GM21423 (cell line): ENCODE measurements around the gene ADCY2.

Experiments used
- ATAC-seq: cut with Tn5 transposase; IDR thresholded peaks from one replicate; pipeline ENCODE4 v1.9.1; 2021; ENCODE audit warnings: mild to moderate bottlenecking, moderate library complexity; ENCODE audit not compliant: unreplicated experiment

The ADCY2 gene

DNA sequence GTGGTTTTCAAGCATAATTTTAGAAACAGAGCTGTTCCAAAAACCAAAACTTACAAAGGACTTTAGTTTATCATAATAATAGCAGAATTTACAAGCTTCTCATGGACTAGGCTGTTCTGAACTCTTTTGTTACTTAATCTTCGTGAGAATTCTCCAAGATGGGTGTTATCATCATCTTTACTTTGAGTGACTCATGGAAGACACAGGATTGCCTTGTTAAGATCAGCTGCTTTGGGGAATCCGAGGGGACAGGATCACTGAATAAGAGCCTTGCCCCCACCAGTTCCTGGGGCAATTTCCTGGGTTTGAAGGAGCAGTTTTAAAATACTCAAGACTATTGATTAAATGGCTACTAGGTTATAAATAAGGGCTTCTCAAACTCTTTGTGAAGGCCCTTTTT is 374.5 kb downstream of the ADCY2 start:
- no peak for ATAC-seq

DNA sequence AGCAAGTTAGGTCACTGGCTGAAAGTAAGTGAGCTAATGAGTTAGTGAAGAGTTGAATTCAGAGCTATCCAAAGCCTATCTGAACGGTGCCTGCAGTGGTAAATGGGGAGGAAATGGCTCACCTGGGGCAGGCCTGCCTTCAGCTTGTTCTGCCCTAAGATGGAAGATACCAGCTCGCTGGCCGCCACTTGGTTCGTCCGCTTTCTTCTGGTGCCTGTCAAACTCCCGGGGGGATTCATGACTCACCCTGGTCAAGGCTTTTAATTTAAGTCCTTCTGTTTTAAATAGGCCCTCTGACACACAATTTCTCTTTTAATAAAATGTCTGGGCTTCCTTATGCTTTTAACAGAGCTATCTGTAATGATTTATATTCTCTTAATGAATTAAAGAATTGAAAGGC is 376.2 kb downstream of the ADCY2 start:
- ATAC-seq: no peak

DNA sequence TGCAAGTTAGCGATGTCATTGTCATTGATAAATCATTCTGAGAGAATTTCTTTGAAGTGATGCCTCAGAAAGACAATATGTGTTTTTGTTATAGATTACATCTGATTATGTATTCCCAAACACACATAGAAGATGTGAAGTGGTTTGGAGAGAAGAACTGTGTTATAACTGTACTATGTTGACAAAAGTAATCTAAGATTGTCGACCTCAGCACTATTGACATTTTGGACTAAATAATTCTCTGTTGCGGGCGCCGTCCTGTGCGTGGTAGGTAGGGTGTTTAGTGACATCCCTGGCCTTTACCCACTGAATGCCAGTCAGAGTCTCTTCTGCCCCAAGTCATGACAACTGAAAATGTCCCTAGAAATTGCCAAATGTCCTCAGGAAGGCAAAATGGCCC is 377.2 kb downstream of the ADCY2 start:
- no peak for ATAC-seq

DNA sequence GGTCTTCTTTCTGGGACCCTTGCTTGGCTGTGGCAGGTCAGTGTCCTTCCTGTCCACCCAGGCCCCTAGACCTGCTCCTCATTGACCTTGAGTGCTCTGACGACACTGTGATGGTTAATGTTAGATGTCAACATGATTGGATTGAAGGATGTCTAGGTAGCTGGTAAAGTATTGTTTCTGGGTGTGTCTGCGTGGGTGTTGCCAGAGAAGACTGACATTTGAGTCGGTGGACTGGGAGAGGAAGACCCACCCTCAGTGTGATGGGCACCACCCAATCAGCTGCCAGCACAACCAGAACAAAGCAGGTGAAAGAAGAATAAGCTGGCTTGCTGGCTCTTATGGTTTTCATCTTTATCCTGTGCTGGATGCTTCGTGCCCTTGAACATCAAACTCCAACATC is 380.5 kb downstream of the ADCY2 start:
- no peak for ATAC-seq

DNA sequence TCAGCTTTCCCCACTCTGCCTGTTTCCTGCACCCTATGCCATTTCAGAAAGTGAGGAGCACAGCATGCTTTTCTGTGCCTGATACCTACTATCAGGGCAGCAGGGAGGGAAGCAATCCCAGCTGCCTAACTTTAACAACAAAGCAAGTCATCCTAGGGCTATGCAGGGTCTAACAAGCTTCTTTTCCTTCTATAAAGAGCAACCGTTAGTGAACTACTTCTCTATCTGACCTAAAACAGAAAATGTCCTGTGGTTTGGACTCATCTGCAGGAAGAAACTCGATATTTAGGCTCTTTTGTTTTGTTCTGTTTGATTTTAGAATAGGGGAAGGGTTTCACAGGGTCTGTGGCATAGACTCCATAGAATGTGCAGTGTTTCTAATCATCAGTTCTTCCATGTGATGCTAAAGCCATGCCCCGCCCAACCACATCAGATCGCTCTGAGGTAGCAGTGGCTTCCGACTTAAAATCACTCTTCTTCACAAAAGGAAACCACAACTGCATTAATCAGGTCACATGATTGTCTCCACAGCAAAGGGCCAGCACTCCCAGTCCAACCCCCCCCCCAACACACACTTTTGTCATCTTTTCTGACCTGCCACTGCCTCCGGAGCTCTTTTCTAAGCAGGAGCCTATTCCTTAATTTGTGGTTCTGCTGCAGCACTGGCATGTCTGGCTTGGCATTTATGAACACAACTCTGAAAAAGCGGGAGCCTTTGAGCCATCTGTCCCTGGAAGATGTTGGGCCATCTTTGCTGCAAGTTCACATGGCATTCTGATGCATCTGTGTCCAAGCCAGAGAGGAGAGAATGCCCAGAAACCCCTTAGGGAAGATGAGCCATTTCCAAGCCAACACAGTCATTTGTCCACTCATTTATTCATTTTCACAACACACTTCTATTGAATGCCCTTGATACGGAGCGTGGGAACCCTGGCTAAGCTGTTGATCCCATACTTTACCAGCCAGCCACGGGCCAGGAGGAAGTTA is 383.4 kb downstream of the ADCY2 start:
- ATAC-seq: peak; percentile 53

DNA sequence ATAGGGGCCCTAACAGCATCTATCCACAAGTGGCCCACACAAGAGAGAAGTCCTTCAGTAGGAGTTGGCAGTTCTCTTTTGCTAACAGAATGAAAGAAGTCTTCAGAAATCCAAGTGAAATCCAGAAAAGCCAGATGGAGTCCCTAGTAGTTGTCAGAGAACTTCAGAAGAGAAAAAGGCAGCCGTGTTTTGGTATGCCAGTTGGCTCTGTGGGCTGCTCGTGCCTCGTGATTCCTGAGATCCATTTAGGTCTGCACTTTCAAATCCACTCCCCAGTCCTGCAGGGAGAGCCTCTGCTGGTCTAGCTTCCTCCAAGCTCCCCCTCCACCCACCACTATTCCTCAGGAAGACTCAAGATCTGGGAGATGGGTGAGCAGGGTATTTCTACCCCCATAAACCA is 386.0 kb downstream of the ADCY2 start:
- no peak for ATAC-seq

DNA sequence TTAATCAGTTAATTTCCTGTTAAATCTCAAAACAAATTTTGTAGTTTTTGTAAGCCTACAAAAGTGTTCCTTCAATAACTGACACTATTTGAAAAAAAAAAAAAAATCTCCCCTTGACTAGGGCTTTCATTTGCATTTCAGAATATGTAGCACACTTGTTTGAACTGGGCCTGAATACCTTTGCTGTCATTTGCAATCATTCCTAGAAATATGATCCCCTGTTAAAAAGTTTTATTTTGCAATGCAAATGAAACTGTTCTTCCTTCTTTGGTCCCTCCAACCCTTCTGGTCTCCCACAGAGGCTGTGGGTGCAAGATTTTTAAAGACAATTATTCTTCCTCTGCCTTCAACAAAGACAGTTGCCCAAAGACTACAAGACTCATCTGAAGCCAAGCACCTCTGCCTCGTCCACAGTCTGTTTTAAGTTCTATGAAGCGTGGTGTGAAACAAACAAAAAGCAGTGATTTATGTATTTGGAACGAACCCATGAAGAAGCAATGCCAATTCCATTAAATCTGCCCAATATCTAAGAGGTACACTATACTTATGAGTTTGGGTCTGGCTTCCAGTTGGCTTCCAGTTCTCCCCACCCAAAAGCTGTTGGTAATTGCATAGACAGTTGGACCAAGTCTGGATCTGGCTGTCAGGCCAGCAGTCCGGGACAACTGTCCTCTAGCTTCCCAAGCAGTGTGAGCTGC is 388.9 kb downstream of the ADCY2 start:
- ATAC-seq: no peak

DNA sequence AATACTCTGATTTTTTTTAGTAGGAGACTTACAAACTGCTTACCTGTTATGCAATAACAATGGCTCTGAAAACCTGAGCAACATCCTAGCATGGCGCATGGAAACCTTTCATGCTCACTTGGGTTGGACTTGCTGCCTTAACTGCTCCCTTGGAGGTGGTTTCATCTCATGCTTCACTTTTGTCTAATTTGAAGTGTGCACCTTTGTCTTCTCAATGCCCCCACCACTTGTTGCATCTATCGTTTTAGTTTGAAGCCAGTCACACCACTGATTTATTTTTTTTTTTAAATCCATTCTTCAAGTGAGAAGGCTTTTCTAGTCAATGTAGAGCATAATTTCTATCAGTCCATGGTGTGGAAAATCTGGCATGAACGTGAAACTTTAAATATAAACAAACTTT is 391.8 kb downstream of the ADCY2 start:
- no peak for ATAC-seq

DNA sequence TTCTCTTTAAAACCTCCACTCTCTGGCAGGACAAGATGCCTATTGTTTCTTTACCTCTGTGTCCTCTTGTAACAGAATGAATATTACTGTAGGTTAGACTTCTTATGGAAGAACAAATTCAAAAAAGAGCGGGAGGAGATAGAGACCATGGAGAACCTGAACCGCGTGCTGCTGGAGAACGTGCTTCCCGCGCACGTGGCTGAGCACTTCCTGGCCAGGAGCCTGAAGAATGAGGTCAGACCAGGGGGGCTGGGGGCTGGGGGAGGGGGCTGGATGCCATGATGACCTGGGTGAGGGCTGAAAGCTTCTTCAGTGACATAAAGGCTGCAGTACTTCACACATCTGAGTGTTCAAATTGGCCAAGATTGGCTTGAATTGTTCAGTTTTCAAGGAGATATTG is 393.6 kb downstream of the ADCY2 start:
- ATAC-seq: no peak

DNA sequence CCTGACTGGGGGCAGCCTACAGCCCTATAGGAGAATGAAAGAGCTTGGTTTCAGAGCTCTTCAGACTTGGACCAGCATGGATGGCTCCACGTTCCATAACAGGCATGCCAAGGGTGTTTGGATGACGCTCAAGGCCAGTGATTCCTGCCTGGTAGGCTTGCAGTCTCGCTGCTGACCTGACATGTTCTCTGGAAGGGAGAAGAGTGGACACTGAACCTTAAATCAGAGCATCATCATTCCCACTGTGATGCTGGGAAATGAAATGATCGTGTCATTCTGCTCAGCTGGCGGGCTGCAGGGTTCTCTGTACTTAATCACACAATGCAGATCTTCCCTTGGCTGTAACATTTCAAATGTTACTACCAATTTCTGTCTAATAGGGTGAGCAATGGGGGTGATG is 398.0 kb downstream of the ADCY2 start:
- peak; percentile 5 for ATAC-seq

DNA sequence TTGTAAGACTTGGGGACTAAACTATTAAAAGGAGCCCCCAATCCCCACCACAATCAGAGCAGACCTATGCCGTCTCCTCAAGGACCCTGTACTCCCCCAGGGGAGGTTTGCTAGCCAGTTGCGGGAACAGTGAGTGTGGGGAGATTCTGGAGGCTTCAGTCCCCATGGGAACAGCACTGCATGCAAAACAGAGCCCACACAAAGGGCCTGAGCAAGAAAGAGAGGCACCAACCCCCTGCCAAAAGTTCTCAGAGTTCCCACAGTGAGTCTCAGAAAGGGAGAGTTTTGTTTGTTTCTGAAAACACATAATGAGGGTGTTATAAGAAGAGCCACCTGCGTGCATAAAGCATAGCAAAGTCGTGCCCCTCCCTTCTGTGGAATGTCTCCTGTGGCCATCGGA is 398.4 kb downstream of the ADCY2 start:
- peak; percentile 82 for ATAC-seq

DNA sequence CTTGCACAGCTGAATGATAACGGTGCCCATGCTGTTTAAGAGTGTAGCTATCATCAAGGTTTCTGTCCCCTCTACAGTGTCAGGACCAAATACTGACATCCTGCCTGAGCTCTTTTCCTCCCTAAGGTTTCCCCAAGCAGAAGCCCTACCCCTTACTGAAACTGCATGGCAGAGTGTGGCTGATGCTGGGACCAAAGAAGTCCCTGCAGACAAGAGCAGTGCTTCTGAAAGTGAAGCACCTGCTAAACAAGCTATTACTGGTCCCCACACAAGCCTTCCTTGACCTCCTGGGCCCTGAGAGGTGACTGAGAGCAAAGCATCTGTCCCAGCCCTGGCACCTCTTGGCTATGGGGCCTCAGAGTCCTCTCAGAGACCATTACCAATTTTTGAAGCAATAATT is 398.9 kb downstream of the ADCY2 start:
- ATAC-seq: peak; percentile 47

DNA sequence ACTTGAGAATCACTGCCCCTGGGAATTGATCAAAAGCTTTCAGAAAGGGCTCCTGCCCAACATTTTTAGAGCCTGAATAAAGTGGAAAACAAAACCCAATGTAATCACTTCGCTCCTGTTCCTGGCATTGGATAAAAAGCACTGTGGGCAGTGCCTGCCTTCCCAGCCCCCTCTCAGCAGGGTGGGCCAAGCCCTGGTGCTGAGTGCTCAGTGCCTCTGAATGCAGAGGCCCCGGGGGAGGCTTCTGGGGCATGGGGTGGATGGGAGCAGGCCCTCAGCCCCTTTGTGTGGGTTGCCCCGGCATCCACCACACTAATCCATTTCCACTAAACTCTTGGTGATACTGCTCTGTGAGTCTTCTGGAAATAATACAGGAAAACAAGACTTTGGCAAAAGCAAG is 399.4 kb downstream of the ADCY2 start:
- no peak for ATAC-seq

DNA sequence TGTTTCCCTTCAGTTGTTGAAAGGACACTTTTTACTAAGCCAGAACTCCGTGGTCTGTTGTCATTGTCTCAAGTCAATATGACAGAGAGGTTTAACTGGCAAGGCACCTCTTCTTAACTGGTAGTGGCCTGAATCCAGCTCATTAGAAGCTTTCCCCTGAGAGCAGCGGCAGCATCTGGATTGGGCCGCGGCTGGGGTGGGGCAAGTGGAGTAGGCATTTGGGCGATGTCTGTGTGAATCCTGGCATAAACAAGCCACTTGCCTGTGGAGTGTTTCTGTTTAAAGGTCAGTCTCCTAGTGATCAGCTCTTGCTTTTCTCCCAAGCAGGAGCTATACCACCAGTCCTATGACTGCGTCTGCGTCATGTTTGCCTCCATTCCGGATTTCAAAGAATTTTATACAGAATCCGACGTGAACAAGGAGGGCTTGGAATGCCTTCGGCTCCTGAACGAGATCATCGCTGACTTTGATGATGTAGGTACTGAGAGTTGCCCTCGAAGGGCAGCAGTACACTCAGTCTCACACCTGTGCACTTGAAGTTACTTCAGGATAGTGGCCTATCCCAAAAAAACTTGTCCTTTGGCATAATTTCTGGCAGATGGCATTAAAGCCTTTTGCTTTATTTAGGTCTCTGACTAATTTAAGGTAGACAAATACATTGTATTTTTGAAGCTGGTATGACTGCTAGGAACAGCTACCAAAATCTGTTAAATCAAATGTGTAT is 406.1 kb downstream of the ADCY2 start:
- ATAC-seq: no peak

DNA sequence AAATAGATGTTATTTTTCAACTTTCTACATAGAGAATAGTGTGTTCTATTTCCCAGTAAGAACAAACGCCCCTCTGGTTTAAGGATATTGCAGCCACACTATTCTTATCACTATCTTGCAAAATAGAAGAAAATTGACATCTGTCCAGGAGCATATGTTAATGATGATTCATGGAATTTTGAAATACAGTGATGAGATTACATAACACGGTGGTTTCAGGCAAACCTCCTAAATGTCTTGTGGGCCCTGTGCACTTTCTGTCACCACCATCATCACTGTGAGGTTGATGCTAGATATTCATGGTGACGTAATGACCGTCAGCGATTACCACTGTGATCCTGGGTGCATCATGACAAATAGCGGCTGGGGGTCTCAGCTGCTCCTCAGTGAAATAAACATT is 406.9 kb downstream of the ADCY2 start:
- ATAC-seq: no peak

DNA sequence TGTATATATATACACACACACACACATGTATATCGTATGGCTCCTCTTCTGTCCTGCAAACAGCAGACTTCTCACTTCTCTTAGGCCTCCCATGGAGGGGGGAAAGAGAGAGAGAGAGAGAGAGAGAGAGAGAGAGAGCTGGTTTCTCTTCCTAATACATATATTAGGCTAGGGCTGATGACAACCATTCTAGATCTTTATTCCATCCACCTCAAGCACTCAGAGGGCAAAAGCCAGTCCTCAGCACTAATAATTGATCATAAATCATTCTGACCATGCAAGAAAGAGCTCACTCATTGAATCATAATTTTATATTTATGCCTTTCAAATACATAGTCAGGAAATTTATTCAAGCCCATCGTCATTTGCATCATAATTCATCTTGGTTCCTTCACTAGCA is 408.0 kb downstream of the ADCY2 start:
- ATAC-seq: no peak

DNA sequence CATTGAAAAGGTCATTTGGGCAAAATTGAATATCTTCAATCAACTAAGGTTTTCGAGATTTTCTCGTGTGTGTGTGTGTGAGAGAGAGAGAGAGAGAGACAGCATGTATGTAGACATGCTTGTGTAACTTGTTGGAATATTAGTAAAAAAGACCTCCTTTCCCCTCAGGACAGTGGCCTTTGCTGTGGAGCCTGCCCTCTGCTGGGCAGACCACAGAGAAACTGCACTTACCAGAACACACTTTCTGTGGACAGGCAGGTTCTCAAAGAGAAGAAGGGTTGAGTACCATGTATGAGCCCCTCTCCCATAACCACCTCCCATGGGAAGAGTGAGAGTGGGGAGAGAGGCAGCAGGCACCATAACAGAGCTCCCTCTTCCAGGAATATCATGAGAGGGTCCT is 409.4 kb downstream of the ADCY2 start:
- no peak for ATAC-seq

DNA sequence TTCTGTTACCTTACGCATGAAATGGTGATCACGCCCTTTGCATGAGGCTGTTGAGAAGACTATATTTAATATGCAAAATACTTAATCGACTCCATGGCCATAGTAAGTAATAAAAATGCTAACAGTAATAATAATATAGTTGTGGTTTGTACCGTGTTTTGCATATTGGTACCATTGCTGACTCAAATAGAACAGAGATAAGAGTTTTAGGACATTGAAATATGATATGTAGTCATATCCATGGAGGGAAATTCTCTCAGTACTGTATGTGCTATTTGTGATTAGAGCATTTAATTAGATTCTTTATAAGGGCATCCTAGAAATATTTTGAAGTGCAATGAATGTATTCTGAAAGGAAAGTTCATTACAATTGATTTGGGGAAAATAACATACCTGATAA is 413.1 kb downstream of the ADCY2 start:
- no peak for ATAC-seq

DNA sequence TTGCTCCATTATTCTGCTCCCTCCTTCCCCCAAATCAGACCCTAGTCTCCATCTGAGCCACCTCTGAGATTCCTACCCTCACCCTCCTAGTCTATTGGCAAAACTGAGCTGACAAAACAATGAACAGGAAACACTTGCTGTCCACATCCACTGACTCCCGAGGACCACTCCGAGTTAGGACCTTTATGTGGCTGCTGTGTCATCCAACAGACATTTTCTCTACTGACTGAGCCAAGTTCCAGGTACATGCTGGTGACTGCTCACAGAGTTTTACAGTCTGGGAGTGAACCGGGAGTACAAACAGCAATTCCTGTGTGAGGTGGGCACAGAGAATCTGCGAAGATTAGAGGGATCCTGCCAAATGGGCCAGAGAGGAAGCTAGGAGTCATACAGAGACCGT is 415.8 kb downstream of the ADCY2 start:
- no peak for ATAC-seq

DNA sequence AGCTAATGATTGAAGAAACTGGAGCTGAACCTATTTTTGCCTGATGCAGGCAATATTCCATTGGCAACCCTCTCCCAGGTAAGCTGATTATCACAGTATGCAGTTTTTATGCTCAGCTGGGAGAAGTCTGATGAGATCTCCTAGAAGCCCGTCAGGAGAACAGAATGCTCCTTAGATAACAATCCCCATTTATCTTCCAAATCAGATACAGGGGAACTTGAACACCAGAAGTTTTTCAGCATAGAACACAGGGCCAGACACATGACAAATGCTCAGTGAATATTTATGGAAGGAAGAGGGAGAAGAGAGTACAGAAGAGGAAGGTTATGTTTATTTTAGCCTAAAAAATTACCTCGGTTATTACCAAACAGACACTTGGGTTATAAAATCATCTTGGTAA is 417.1 kb downstream of the ADCY2 start:
- no peak for ATAC-seq

DNA sequence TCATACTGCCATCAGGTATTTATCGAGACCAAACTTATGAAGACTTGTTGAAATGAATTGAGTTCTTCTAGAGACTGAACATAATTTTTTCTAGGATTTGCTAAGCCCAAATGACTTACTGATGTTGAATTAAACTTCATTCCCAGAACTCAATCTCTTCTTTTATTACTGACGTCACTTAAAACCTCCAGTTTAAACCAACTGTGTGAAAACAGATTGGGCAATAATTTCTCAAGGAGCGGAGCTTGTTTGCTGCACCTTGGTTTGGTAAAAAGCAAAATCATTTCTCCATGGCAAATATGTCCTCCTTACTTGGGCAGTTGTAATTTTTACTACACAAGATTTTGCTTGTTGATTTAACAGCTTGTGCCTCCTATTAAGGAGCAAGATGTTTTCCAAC is 417.6 kb downstream of the ADCY2 start:
- ATAC-seq: no peak

DNA sequence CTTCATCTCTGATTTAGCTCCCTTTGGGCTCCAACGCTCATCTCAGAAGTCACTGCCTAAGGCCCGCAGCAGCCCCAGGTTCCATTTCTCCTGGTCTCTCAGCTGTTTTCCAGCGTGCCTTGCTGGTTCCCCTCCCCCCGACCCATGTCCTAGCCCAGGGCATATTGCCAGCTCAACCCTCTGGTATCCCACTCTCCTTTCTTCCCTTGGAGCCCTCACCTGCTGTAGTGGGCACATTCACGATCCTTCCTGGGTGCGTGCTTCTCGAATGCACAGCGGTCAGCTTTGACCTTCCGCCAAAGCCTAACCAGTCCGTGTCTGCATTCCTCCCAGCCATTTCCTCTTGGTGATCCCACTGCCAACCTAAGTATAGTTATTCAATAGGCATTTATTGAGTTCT is 418.9 kb downstream of the ADCY2 start:
- ATAC-seq: no peak
